Measurements from ENCODE around the gene WDR17.

The WDR17 gene

DNA sequence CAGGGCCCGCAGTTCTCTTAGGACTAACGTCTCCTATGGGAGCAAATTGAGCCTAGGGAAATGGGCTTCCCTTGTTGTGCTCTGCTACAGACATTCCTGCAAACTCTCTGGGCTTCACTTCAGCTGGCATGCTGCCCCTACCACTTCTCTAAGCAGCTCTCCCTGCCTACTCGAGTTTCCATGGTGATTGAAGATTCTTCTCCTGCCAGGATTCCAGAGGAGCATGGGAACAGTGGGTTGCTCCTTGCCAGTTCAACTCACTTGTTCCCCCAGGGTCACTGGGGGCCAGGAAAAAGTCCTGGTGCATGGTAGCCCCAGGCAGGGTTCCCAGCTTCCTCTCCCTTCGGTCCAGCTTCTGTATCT is 21.1 kb upstream of the WDR17 start:
- no peak overlapping the region for H3K27ac Mint-ChIP-seq (ENCODE audit: low read depth)
- H3K36me3 Mint-ChIP-seq (ENCODE audit: insufficient read depth), result peaks cover 2% of the 10 kb centered on the region
- DNase-seq (ENCODE audit: low spot score in 2 of 2) (no peak), ATAC-seq (replicated peaks; ENCODE audit: extremely low read depth, poor library complexity, severe bottlenecking) (no peak)
- peaks cover 4% of the 10 kb centered on the region for H3K9me3 Mint-ChIP-seq
- H3K27me3 Mint-ChIP-seq, result peaks cover 22% of the 10 kb centered on the region
- no peaks in the 10 kb centered on the region for H3K4me1 Mint-ChIP-seq
- H3K4me3 Mint-ChIP-seq, result no peak overlapping the region

DNA sequence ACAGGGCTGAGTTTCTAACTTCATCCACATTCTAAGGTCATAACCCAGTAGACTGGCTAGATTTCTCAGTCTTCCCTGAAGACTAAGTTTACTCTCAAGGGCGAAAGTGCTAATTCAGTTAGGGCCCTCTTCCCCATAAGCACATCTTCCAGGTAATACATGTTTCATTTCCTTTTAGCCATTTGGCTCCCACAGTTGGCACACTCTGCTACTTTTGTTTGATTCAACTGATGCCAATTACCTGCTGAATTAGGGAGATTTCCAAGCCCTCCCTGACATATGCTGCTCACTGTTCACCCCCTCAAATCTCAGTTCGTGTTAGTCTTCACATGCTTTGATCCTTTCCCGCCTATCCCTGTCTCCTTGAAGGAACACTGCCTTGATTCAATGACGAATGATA is 17.0 kb upstream of the WDR17 start:
- Mint-ChIP-seq H3K36me3 (ENCODE audit: insufficient read depth) (peaks cover 2% of the 10 kb centered on the region), H3K27me3 (peaks cover 15% of the 10 kb centered on the region), H3K27ac (ENCODE audit: low read depth) (no peak overlapping the region), H3K9me3 (no peaks in the 10 kb centered on the region), H3K4me1 (no peaks in the 10 kb centered on the region), H3K4me3 (no peak overlapping the region)
- no peak for ATAC-seq (replicated peaks; ENCODE audit: extremely low read depth, poor library complexity, severe bottlenecking)
- DNase-seq (ENCODE audit: low spot score in 2 of 2), result no peak

DNA sequence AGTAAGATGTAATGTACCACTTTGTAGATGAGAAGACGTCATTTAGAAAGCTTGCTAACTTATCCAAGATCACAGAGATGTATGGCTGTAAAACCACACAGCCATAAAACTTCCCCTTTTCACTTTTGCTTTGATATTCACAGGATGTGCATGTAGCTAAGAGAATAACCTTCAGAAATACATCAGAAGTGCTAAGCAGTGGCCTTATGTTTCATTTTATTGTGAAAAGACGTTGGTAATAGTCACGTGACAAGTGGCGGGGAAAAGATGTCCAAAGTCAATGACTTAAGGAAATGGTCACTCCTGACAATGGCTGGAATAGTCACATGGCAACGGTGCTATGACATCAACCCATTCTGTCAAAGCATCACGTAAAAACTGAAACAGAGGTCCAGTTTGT is 12.9 kb upstream of the WDR17 start:
- Mint-ChIP-seq H3K4me1 (no peaks in the 10 kb centered on the region), H3K27ac (ENCODE audit: low read depth) (no peak overlapping the region), H3K36me3 (ENCODE audit: insufficient read depth) (no peaks in the 10 kb centered on the region), H3K4me3 (no peak overlapping the region), H3K27me3 (no peaks in the 10 kb centered on the region), H3K9me3 (no peaks in the 10 kb centered on the region)
- ATAC-seq (replicated peaks; ENCODE audit: extremely low read depth, poor library complexity, severe bottlenecking) (no peak), DNase-seq (ENCODE audit: low spot score in 2 of 2) (no peak)

GRCh38 chr4:176053785-176054184 is 11.9 kb upstream of the WDR17 start:
- ATAC-seq (replicated peaks; ENCODE audit: extremely low read depth, poor library complexity, severe bottlenecking), result no peak

GRCh38 chr4:176054942-176055341 is 10.7 kb upstream of the WDR17 start:
- Mint-ChIP-seq H3K9me3 (no peaks in the 10 kb centered on the region), H3K36me3 (ENCODE audit: insufficient read depth) (peaks cover 4% of the 10 kb centered on the region), H3K4me3 (no peak overlapping the region), H3K4me1 (no peaks in the 10 kb centered on the region), H3K27ac (ENCODE audit: low read depth) (no peak overlapping the region), H3K27me3 (no peaks in the 10 kb centered on the region)
- ATAC-seq (replicated peaks; ENCODE audit: extremely low read depth, poor library complexity, severe bottlenecking), result no peak
- DNase-seq (ENCODE audit: low spot score in 2 of 2), result no peak

More at GRCh38 chr4:176053785-176054184, 11.9 kb upstream of the WDR17 start:
- no peaks in the 10 kb centered on the region for H3K4me1 Mint-ChIP-seq
- H3K4me3 Mint-ChIP-seq, result no peak overlapping the region
- no peaks in the 10 kb centered on the region for H3K27me3 Mint-ChIP-seq
- no peaks in the 10 kb centered on the region for H3K9me3 Mint-ChIP-seq
- no peak for DNase-seq (ENCODE audit: low spot score in 2 of 2)
- no peak overlapping the region for H3K27ac Mint-ChIP-seq (ENCODE audit: low read depth)
- peaks cover 2% of the 10 kb centered on the region for H3K36me3 Mint-ChIP-seq (ENCODE audit: insufficient read depth)

GRCh38 chr4:176063718-176064117 is 1.9 kb upstream of the WDR17 start:
- Mint-ChIP-seq H3K4me3 (no peak overlapping the region), H3K36me3 (ENCODE audit: insufficient read depth) (peaks cover 2% of the 10 kb centered on the region), H3K27ac (ENCODE audit: low read depth) (no peak overlapping the region), H3K9me3 (no peaks in the 10 kb centered on the region), H3K27me3 (peaks cover 22% of the 10 kb centered on the region), H3K4me1 (peaks cover 6% of the 10 kb centered on the region)
- no peak for ATAC-seq (replicated peaks; ENCODE audit: extremely low read depth, poor library complexity, severe bottlenecking)
- DNase-seq (ENCODE audit: low spot score in 2 of 2), result no peak

DNA sequence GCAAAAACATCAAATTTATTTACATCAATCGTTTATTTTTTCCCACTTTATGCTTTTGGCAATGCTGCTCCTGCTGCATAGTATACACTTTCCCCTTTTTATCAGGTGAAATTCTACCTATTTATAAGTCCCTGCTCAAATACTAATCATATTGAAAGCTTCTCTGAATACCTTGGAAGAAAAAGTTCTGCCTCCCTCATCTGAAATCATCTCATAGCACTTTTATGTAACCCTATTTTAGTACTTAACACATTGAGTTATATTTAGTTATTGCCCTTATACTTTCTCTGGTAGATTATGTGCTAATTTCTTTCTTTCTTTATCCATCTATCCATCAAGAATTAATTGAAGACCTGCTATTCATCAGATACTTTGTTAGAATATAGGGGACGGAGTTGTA is 1.1 kb upstream of the WDR17 start:
- Mint-ChIP-seq H3K27ac (ENCODE audit: low read depth) (no peak overlapping the region), H3K4me1 (peaks cover 6% of the 10 kb centered on the region), H3K36me3 (ENCODE audit: insufficient read depth) (no peaks in the 10 kb centered on the region), H3K27me3 (peaks cover 22% of the 10 kb centered on the region), H3K9me3 (no peaks in the 10 kb centered on the region), H3K4me3 (no peak overlapping the region)
- ATAC-seq (replicated peaks; ENCODE audit: extremely low read depth, poor library complexity, severe bottlenecking) (no peak), DNase-seq (ENCODE audit: low spot score in 2 of 2) (no peak)

GRCh38 chr4:176066757-176067156 is 1.1 kb downstream of the WDR17 start:
- Mint-ChIP-seq H3K27ac (ENCODE audit: low read depth) (no peak overlapping the region), H3K27me3 (peaks cover 22% of the 10 kb centered on the region), H3K4me1 (peaks cover 6% of the 10 kb centered on the region), H3K36me3 (ENCODE audit: insufficient read depth) (no peaks in the 10 kb centered on the region), H3K4me3 (no peak overlapping the region), H3K9me3 (no peaks in the 10 kb centered on the region)
- DNase-seq (ENCODE audit: low spot score in 2 of 2) (no peak), ATAC-seq (replicated peaks; ENCODE audit: extremely low read depth, poor library complexity, severe bottlenecking) (no peak)

- Mint-ChIP-seq H3K27ac (ENCODE audit: low read depth) (no peak overlapping the region), H3K27me3 (peaks cover 12% of the 10 kb centered on the region), H3K4me3 (no peak overlapping the region), H3K9me3 (no peaks in the 10 kb centered on the region), H3K36me3 (ENCODE audit: insufficient read depth) (no peaks in the 10 kb centered on the region), H3K4me1 (no peaks in the 10 kb centered on the region)
- no peak for DNase-seq (ENCODE audit: low spot score in 2 of 2)
- no peak for ATAC-seq (replicated peaks; ENCODE audit: extremely low read depth, poor library complexity, severe bottlenecking)
Observed at GRCh38 chr4:176077561-176077960, 11.9 kb downstream of the WDR17 start.

DNA sequence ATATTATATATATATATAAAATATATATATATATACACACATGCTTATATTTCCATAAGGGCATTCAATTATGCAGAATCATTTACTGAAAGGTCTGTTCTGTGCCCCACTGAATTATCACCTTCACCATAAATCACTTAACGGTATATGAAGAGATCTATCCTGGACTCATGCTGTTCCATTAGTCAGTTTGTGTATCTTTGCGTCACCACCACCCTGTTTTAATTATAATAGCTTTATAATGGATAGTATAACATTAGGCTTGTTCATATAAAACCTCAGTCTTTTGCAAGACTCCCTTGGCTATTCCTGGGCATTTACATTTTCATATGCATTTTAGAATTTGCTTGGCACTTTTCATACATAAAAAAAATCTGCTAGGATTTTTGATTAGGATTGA is 19.1 kb downstream of the WDR17 start:
- Mint-ChIP-seq H3K9me3 (no peaks in the 10 kb centered on the region), H3K27me3 (peaks cover 9% of the 10 kb centered on the region), H3K27ac (ENCODE audit: low read depth) (no peak overlapping the region), H3K4me1 (no peaks in the 10 kb centered on the region), H3K36me3 (ENCODE audit: insufficient read depth) (no peaks in the 10 kb centered on the region), H3K4me3 (no peak overlapping the region)
- DNase-seq (ENCODE audit: low spot score in 2 of 2), result no peak
- ATAC-seq (replicated peaks; ENCODE audit: extremely low read depth, poor library complexity, severe bottlenecking), result no peak

GRCh38 chr4:176090115-176090514 is 24.5 kb downstream of the WDR17 start:
- no peaks in the 10 kb centered on the region for H3K36me3 Mint-ChIP-seq (ENCODE audit: insufficient read depth)
- no peaks in the 10 kb centered on the region for H3K27me3 Mint-ChIP-seq
- DNase-seq (ENCODE audit: low spot score in 2 of 2) (no peak), ATAC-seq (replicated peaks; ENCODE audit: extremely low read depth, poor library complexity, severe bottlenecking) (no peak)
- H3K4me1 Mint-ChIP-seq, result no peaks in the 10 kb centered on the region
- H3K4me3 Mint-ChIP-seq, result no peak overlapping the region
- no peak overlapping the region for H3K27ac Mint-ChIP-seq (ENCODE audit: low read depth)
- H3K9me3 Mint-ChIP-seq, result peaks cover 5% of the 10 kb centered on the region

DNA sequence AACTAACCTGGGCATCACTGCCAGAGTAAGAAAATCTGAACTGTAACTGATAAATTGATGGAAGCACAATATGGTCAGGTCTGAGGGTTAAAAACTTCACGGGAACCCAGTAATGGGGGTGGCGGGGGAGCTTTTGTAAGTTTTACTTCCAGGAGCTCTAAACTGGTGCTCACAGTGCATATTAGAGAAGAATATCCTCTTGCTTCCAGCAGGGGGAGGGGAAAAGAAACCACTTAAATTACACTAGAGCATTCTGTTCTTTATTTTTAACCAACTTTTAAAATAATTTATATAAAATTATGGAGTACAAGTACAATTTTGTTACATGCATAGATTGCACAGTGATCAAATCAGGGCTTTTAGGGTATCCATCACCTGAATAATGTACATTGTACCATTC is 33.7 kb downstream of the WDR17 start:
- Mint-ChIP-seq H3K36me3 (ENCODE audit: insufficient read depth) (no peaks in the 10 kb centered on the region), H3K4me1 (no peaks in the 10 kb centered on the region), H3K4me3 (no peak overlapping the region), H3K27ac (ENCODE audit: low read depth) (no peak overlapping the region), H3K9me3 (peaks cover 15% of the 10 kb centered on the region), H3K27me3 (peaks cover 18% of the 10 kb centered on the region)
- DNase-seq (ENCODE audit: low spot score in 2 of 2) (no peak), ATAC-seq (replicated peaks; ENCODE audit: extremely low read depth, poor library complexity, severe bottlenecking) (no peak)

- DNase-seq (ENCODE audit: low spot score in 2 of 2) (no peak), ATAC-seq (replicated peaks; ENCODE audit: extremely low read depth, poor library complexity, severe bottlenecking) (no peak)
- Mint-ChIP-seq H3K27me3 (peaks cover 18% of the 10 kb centered on the region), H3K36me3 (ENCODE audit: insufficient read depth) (peaks cover 2% of the 10 kb centered on the region), H3K4me1 (no peaks in the 10 kb centered on the region), H3K27ac (ENCODE audit: low read depth) (no peak overlapping the region), H3K9me3 (peaks cover 15% of the 10 kb centered on the region), H3K4me3 (no peak overlapping the region)
Observed at GRCh38 chr4:176102414-176103063, 36.9 kb downstream of the WDR17 start.

GRCh38 chr4:176107695-176108094 is 42.1 kb downstream of the WDR17 start:
- Mint-ChIP-seq H3K27ac (ENCODE audit: low read depth) (no peak overlapping the region), H3K9me3 (peaks cover 6% of the 10 kb centered on the region), H3K4me3 (no peak overlapping the region), H3K36me3 (ENCODE audit: insufficient read depth) (peaks cover 2% of the 10 kb centered on the region), H3K4me1 (no peaks in the 10 kb centered on the region), H3K27me3 (no peaks in the 10 kb centered on the region)
- no peak for DNase-seq (ENCODE audit: low spot score in 2 of 2)
- no peak for ATAC-seq (replicated peaks; ENCODE audit: extremely low read depth, poor library complexity, severe bottlenecking)
